Activated T-cell treated with anti-CD3 and anti-CD28 coated beads for 4 hours (primary cell): ENCODE measurements around the gene PTGER2.

ENCODE experiments used
- DNase-seq: peaks from one replicate; pipeline ENCODE4 v3.0.0-alpha.2; 2020

PTGER2 gene

DNA sequence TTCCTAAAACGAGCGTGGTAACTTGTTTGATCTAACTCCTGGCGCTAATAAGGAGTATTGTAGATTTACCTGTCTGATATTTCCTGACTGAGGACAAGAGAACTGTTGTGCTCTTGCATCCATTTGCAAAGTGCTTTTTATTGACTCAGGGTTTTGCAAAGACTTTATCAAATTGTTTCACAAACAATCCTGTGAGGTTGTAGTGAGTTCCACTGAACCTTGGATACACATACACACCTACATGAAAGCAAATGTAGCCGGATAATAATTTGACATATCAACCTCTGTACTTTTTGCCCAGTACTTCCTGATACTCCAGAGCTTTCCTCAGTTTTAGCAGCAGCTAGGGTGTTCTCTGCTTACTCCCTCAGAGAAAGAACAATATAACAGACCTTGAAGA, 6.7 kb upstream of the PTGER2 start:
- no peak for DNase-seq

GRCh38 chr14:52307905-52308304, 6.2 kb upstream of the PTGER2 start:
- no peak for DNase-seq

GRCh38 chr14:52310541-52310940, 3.6 kb upstream of the PTGER2 start:
- no peak for DNase-seq

DNA sequence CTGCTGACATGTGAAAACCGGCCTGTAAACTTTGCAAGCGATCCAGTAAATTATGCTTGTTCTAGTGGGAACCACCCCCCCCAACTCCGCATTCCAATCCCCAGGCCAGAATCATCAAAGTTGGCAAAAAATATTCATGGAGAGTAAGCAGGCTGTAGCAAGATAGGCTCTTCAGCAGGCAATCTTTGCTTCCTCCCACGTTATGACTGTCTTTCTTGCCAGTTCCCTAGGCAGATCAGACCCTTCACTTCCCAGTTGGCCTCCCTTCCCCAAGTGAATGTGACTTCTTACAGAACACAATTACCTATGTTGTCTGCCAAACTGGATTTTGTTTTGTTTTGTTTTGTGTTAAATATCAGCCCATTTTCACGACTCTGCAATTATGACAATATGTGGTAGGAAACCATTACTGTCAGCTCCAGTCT, 1.2 kb upstream of the PTGER2 start:
- no peak for DNase-seq

- DNase-seq: no peak
Measured at GRCh38 chr14:52313462-52313861, 650 bp upstream of the PTGER2 start.

DNA sequence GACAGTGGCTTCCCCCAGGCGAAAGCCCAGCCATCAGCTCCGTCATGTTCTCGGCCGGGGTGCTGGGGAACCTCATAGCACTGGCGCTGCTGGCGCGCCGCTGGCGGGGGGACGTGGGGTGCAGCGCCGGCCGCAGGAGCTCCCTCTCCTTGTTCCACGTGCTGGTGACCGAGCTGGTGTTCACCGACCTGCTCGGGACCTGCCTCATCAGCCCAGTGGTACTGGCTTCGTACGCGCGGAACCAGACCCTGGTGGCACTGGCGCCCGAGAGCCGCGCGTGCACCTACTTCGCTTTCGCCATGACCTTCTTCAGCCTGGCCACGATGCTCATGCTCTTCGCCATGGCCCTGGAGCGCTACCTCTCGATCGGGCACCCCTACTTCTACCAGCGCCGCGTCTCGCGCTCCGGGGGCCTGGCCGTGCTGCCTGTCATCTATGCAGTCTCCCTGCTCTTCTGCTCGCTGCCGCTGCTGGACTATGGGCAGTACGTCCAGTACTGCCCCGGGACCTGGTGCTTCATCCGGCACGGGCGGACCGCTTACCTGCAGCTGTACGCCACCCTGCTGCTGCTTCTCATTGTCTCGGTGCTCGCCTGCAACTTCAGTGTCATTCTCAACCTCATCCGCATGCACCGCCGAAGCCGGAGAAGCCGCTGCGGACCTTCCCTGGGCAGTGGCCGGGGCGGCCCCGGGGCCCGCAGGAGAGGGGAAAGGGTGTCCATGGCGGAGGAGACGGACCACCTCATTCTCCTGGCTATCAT, 663 bp downstream of the PTGER2 start:
- peak; percentile 14 for DNase-seq

DNA sequence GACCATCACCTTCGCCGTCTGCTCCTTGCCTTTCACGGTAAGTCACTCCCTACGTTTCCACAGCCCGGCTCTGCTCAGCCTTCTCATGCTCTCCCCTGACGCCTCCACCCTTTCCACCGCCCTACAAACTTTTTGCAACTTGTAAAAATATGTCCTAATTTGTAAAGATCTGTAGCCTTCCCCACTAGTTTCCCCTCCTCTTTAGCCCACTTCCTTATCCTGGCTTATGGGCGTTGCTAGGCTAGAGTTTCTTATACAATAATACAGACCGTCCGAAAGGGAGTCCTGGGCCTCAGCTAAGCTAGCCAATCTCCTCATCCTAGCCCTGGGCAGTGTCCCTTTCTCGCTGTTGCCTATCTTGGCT, 1.2 kb downstream of the PTGER2 start:
- DNase-seq: no peak

- DNase-seq: no peak
Measured at GRCh38 chr14:52318062-52318461, 4.0 kb downstream of the PTGER2 start.

- no peak for DNase-seq
Measured at GRCh38 chr14:52318826-52319645, 4.9 kb downstream of the PTGER2 start.

DNA sequence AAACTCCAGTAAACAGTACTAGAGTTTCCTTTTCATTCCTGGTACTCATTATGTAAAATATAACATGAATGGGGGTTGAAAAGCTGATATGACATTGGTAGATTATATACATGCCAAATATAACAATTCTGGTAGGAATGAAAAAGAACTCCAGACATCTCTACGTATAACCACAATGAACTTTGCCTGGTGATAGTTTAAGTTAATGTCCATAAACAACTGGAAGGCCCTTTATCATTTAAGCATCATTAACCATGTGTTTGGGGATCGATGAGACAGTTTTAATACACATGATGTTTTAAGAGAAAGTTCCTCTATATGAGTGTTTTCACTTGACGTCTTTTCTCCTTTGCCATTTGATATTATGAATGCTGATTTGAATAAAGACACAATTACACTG, 5.8 kb downstream of the PTGER2 start:
- no peak for DNase-seq

DNA sequence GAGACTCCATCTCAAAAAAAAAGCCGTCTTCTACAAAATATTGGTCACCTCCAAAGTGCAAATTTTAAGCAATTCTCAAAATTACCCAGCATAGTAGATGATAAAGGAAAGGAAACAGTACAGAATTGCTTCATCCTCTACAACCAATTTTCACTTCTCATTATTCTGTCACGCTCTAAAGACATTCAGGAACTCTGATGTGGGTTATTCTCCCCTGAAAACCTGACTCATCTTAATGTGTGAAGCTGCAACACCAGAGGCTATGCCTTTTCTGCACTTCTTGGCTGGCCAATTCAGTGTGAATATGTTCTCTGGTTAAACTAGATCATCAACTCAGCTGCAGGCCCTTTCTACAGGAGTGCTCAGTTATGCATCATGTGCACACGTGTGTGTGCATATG, 11.0 kb downstream of the PTGER2 start:
- DNase-seq: no peak

GRCh38 chr14:52325630-52326029, 11.5 kb downstream of the PTGER2 start:
- no peak for DNase-seq

GRCh38 chr14:52327374-52328226, 13.5 kb downstream of the PTGER2 start:
- DNase-seq: no peak

DNA sequence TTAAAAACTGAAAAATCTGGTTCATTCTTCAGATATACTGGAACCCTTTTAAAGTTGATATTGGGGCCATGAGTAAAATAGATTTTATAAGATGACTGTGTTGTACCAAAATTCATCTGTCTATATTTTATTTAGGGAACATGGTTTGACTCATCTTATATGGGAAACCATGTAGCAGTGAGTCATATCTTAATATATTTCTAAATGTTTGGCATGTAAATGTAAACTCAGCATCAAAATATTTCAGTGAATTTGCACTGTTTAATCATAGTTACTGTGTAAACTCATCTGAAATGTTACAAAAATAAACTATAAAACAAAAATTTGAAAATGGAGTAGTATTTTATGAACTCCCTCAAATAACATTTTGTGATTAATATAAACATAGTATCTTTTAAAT, 14.2 kb downstream of the PTGER2 start:
- DNase-seq: no peak

- DNase-seq: no peak
Measured at GRCh38 chr14:52329678-52330369, 15.7 kb downstream of the PTGER2 start.

GRCh38 chr14:52332269-52332668, 18.2 kb downstream of the PTGER2 start:
- DNase-seq: no peak

DNA sequence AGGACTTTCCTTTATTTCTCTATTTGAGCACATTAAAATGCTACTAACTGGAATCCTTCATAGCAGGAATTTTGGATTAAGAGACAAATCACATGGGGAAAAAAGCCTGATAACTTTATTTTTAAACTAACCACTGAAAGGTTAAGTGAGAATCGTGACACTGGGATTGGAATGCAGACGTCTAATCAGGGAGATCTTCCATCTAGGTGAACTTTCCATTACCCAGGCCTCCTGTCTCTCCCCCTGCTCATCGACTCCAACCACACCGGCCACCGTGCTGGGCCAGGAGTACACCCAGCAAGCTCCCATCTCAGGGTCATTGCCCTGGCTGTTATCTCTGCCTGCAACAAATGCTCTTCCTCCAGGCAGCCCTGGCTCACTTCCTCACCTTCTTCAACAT, 19.0 kb downstream of the PTGER2 start:
- DNase-seq: no peak

DNA sequence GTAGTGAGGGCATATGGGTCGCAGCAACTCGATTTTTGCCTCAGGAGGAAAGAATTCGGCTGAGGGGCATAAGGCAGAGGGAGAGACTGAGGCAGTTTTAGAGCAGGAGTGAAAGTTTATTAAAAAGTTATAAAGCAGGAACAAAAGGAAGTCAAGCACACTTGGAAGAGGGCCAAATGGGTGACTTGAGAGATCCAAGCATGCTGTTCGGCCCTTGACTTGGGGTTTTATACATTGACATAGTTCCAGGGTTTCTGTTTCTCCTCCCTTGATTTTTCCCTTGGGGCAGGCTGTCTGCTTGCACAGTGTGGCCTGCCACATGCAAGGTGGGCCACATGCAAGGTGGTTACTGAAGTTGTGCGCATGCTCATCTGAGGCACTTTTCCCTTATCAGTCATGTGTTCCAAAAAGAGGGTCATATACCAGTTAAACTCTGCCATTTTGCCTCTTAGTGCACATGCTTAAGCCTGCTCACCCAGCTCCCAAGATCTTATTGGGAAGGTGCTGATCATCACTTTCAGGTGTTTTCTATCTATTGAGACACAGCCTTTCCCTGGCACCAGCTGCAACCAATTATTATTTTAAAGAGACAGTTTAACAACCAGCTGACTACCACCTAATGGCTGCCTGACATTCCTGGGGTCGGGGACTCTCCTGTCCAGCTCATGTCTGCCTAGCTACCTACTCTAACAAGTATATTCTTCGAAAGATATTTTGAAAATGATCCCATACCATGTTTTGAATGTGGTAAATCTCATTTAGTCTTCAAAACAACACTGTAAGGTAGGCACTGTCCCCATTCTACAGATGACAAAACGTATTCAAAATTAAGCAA, 19.9 kb downstream of the PTGER2 start:
- no peak for DNase-seq

DNA sequence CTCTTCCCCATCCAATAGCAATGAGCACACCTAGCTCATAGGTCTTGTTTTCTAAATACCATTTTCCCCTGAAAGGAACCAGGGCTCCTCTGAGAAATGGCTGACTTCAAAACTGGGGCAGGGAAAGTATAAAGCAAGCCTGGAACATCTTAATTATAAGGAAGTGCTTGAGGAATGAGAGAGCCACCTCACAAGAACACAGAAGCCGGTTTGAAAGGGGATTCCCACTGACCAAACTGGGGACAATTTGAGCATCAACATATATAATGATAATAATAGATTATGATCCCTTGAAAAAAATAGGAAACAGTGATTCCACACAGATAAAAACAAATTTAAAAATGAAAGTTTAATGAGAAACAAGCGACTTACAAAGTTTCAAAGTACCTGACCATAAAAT, 22.1 kb downstream of the PTGER2 start:
- no peak for DNase-seq

DNA sequence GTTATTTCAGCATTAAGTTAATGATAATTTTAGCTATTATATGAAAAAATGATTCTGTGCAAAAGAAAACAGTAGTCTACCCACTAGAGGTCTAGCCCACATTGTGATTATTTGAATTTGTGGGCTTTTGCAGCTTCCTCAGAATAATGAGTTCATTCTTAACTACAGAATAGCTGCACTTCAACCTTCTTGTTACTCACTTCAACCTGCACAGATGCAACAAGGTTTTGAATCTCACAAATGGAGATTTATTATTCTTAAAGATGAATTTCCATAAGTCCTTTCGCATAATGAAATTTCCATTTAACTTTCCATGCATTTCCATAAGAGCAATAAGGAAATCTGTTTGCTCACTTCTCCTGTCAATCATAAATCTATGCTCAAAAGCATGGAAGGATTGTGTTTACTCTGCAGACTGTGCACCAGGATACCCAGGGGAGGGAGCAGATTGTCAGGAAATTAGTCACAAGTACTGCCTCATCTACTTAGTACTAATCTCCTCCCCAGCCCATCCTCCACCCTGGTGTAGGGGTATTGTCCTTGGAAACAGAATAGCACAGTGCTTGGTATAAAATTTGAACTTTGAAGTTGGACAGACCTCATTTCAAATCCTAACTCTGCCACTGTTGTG, 24.1 kb downstream of the PTGER2 start:
- DNase-seq: no peak

- no peak for DNase-seq
Measured at GRCh38 chr14:52339262-52339661, 25.1 kb downstream of the PTGER2 start.
